ENCODE measurements around the gene RNF144A.

DNA sequence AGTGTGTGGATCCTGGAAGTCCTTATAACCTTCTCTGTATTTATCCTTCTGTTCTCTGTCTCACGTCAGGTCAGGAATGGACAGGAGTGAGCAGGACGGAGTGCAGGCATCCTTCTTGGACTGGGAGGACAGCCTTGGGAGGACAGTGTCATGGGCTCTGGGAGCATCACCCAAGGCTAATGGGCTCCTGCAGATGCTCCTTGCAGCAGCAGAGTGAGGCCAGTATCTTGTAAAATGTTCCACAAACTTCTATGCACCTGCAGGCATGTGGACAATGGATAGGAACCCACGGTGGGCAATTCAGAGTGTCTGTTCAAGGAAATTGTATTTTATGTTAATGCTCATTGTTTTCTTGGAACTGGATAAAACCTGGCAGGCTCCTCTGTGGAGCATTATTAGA is 176.2 kb downstream of the RNF144A start:
- no peak for TF ChIP-seq HCFC1 (IDR thresholded peaks at IDR 0.05; ENCODE audit: low read length)
- TF ChIP-seq, protein P1, sequence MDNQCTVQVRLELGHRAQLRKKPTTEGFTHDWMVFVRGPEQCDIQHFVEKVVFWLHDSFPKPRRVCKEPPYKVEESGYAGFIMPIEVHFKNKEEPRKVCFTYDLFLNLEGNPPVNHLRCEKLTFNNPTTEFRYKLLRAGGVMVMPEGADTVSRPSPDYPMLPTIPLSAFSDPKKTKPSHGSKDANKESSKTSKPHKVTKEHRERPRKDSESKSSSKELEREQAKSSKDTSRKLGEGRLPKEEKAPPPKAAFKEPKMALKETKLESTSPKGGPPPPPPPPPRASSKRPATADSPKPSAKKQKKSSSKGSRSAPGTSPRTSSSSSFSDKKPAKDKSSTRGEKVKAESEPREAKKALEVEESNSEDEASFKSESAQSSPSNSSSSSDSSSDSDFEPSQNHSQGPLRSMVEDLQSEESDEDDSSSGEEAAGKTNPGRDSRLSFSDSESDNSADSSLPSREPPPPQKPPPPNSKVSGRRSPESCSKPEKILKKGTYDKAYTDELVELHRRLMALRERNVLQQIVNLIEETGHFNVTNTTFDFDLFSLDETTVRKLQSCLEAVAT (IDR thresholded peaks at IDR 0.05) = no peak
- TF ChIP-seq, protein P2, sequence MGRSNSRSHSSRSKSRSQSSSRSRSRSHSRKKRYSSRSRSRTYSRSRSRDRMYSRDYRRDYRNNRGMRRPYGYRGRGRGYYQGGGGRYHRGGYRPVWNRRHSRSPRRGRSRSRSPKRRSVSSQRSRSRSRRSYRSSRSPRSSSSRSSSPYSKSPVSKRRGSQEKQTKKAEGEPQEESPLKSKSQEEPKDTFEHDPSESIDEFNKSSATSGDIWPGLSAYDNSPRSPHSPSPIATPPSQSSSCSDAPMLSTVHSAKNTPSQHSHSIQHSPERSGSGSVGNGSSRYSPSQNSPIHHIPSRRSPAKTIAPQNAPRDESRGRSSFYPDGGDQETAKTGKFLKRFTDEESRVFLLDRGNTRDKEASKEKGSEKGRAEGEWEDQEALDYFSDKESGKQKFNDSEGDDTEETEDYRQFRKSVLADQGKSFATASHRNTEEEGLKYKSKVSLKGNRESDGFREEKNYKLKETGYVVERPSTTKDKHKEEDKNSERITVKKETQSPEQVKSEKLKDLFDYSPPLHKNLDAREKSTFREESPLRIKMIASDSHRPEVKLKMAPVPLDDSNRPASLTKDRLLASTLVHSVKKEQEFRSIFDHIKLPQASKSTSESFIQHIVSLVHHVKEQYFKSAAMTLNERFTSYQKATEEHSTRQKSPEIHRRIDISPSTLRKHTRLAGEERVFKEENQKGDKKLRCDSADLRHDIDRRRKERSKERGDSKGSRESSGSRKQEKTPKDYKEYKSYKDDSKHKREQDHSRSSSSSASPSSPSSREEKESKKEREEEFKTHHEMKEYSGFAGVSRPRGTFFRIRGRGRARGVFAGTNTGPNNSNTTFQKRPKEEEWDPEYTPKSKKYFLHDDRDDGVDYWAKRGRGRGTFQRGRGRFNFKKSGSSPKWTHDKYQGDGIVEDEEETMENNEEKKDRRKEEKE (IDR thresholded peaks at IDR 0.05) = no peak
- TF ChIP-seq, protein P3, sequence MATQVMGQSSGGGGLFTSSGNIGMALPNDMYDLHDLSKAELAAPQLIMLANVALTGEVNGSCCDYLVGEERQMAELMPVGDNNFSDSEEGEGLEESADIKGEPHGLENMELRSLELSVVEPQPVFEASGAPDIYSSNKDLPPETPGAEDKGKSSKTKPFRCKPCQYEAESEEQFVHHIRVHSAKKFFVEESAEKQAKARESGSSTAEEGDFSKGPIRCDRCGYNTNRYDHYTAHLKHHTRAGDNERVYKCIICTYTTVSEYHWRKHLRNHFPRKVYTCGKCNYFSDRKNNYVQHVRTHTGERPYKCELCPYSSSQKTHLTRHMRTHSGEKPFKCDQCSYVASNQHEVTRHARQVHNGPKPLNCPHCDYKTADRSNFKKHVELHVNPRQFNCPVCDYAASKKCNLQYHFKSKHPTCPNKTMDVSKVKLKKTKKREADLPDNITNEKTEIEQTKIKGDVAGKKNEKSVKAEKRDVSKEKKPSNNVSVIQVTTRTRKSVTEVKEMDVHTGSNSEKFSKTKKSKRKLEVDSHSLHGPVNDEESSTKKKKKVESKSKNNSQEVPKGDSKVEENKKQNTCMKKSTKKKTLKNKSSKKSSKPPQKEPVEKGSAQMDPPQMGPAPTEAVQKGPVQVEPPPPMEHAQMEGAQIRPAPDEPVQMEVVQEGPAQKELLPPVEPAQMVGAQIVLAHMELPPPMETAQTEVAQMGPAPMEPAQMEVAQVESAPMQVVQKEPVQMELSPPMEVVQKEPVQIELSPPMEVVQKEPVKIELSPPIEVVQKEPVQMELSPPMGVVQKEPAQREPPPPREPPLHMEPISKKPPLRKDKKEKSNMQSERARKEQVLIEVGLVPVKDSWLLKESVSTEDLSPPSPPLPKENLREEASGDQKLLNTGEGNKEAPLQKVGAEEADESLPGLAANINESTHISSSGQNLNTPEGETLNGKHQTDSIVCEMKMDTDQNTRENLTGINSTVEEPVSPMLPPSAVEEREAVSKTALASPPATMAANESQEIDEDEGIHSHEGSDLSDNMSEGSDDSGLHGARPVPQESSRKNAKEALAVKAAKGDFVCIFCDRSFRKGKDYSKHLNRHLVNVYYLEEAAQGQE (IDR thresholded peaks at IDR 0.05; ENCODE audit: low read depth, low read length) = no peak
- TF ChIP-seq POLR2A (IDR thresholded peaks at IDR 0.05; ENCODE audit: low read depth, low read length) = no peak
- no peak for TF ChIP-seq ZNF274 (IDR thresholded peaks at IDR 0.05; ENCODE audit: insufficient read depth, insufficient read length)
- TF ChIP-seq, protein P4, sequence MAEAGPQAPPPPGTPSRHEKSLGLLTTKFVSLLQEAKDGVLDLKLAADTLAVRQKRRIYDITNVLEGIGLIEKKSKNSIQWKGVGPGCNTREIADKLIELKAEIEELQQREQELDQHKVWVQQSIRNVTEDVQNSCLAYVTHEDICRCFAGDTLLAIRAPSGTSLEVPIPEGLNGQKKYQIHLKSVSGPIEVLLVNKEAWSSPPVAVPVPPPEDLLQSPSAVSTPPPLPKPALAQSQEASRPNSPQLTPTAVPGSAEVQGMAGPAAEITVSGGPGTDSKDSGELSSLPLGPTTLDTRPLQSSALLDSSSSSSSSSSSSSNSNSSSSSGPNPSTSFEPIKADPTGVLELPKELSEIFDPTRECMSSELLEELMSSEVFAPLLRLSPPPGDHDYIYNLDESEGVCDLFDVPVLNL (IDR thresholded peaks at IDR 0.05; ENCODE audit: low read depth, low read length) = no peak
- TF ChIP-seq EGR1 (IDR thresholded peaks at IDR 0.05; ENCODE audit: borderline replicate concordance in 1 of 2, low read depth in 2 of 2, low read length in 2 of 2) = no peak
- TF ChIP-seq HDAC6 (IDR thresholded peaks at IDR 0.05; ENCODE audit: unreplicated experiment) = no peak
- TF ChIP-seq CBX5 (IDR thresholded peaks at IDR 0.05; ENCODE audit: low read depth) = no peak
